HepG2 (cell line): ENCODE data around the gene SLC25A45. TPM values are rescaled to one million over a fixed set of nuclear protein-coding genes. Genes with fewer than 3 reads are reported as not detected.

Experiments
- AHR ChIP-seq: IDR thresholded peaks from 2 replicates; pipeline ENCODE4 v1.6.1; 2018; ENCODE audit warnings: missing genetic modification reagents, missing compliant biosample characterization
- ATF3 ChIP-seq: sonication (generic); formaldehyde crosslinking; IDR thresholded peaks from 2 replicates; pipeline ENCODE4 v1.4.0; 2020; ENCODE audit warnings: missing genetic modification reagents
- ATM ChIP-seq: fragments of 450-650 bp; IDR thresholded peaks from 2 replicates; pipeline ENCODE4 v1.7.1; 2017; ENCODE audit warnings: mild to moderate bottlenecking, borderline replicate concordance
- EED ChIP-seq: sonication (generic); formaldehyde crosslinking; IDR thresholded peaks from 2 replicates; pipeline ENCODE4 v1.5.0; 2020; ENCODE audit warnings: mild to moderate bottlenecking, missing genetic modification reagents
- HNF4G ChIP-seq, 2 experiments: sonication (generic) in 1 of 2; formaldehyde crosslinking in 1 of 2; IDR thresholded peaks; 2 replicates each; pipeline versions ENCODE4 v1.4.0 to v1.6.1; 2011 to 2020; ENCODE audit warnings: borderline replicate concordance in 2 of 2, low read depth in 2 of 2, mild to moderate bottlenecking in 2 of 2, low read length in 1 of 2, missing genetic modification reagents in 1 of 2, moderate library complexity in 1 of 2
- HOXA5 ChIP-seq: sonication (generic); formaldehyde crosslinking; IDR thresholded peaks from 2 replicates; pipeline ENCODE4 v1.4.0; 2020; ENCODE audit warnings: missing genetic modification reagents
- MEF2D ChIP-seq: sonication (generic); formaldehyde crosslinking; IDR thresholded peaks from 2 replicates; pipeline ENCODE4 v1.5.1; 2020; ENCODE audit warnings: mild to moderate bottlenecking, missing genetic modification reagents
- MLLT10 ChIP-seq: sonication (generic); formaldehyde crosslinking; IDR thresholded peaks from 2 replicates; pipeline ENCODE4 v1.4.0; 2020; ENCODE audit warnings: missing genetic modification reagents
- MTF2 ChIP-seq: sonication (generic); formaldehyde crosslinking; IDR thresholded peaks from 2 replicates; pipeline ENCODE4 v1.5.0; 2020; ENCODE audit warnings: missing genetic modification reagents, borderline replicate concordance
- POLR2A ChIP-seq, 2 experiments: IDR thresholded peaks; 2 replicates each; pipeline ENCODE4 v1.6.1; 2011; ENCODE audit warnings: low read depth in 2 of 2, low read length in 2 of 2, mild to moderate bottlenecking in 1 of 2, moderate library complexity in 1 of 2; ENCODE audit not compliant: insufficient read depth in 1 of 2
- POLR2G ChIP-seq: fragments of 200-400 bp; formaldehyde crosslinking; IDR thresholded peaks from 2 replicates; pipeline ENCODE4 v1.6.1; 2018; ENCODE audit warnings: mild to moderate bottlenecking, low read depth, low read length, moderate library complexity
- RAD21 ChIP-seq: fragments of 450-650 bp; formaldehyde crosslinking; IDR thresholded peaks from 2 replicates; pipeline ENCODE4 v1.5.0; 2020; ENCODE audit warnings: mild to moderate bottlenecking
- SOX5 ChIP-seq: IDR thresholded peaks from 2 replicates; pipeline ENCODE4 v1.6.1; 2016; ENCODE audit warnings: borderline replicate concordance
- TIGD3 ChIP-seq: sonication (generic); formaldehyde crosslinking; IDR thresholded peaks from 2 replicates; pipeline ENCODE4 v1.5.1; 2020; ENCODE audit warnings: mild to moderate bottlenecking, missing genetic modification reagents, borderline replicate concordance
- TOE1 ChIP-seq: sonication (generic); formaldehyde crosslinking; IDR thresholded peaks from 2 replicates; pipeline ENCODE4 v1.4.0; 2020; ENCODE audit warnings: mild to moderate bottlenecking, missing genetic modification reagents
- TRIM24 ChIP-seq: sonication (generic); formaldehyde crosslinking; IDR thresholded peaks from 2 replicates; pipeline ENCODE4 v1.8.0; 2022; ENCODE audit warnings: mild to moderate bottlenecking, missing genetic modification reagents
- ZFP36L1 ChIP-seq: sonication (generic); formaldehyde crosslinking; IDR thresholded peaks from 2 replicates; pipeline ENCODE4 v1.8.0; 2022; ENCODE audit warnings: mild to moderate bottlenecking, missing genetic modification reagents, moderate library complexity
- ZMYM3 ChIP-seq: sonication (generic); formaldehyde crosslinking; IDR thresholded peaks from 2 replicates; pipeline ENCODE4 v1.5.1; 2020; ENCODE audit warnings: mild to moderate bottlenecking, missing genetic modification reagents
- ZNF10 ChIP-seq: sonication (generic); formaldehyde crosslinking; IDR thresholded peaks from 2 replicates; pipeline ENCODE4 v1.4.0; 2020; ENCODE audit warnings: mild to moderate bottlenecking, low read depth, missing genetic modification reagents, borderline replicate concordance
- ZNF20 ChIP-seq: sonication (generic); formaldehyde crosslinking; IDR thresholded peaks from 2 replicates; pipeline ENCODE4 v1.4.0; 2020; ENCODE audit warnings: mild to moderate bottlenecking, moderate library complexity, missing genetic modification reagents
- ZNF260 ChIP-seq: sonication (generic); formaldehyde crosslinking; IDR thresholded peaks from 2 replicates; pipeline ENCODE4 v1.4.0; 2020; ENCODE audit warnings: missing genetic modification reagents, low read depth, mild to moderate bottlenecking, borderline replicate concordance
- ZNF333 ChIP-seq: sonication (generic); formaldehyde crosslinking; IDR thresholded peaks from 2 replicates; pipeline ENCODE4 v1.4.0; 2020; ENCODE audit warnings: mild to moderate bottlenecking, missing genetic modification reagents, borderline replicate concordance
- ZNF460 ChIP-seq: sonication (generic); formaldehyde crosslinking; IDR thresholded peaks from 2 replicates; pipeline ENCODE4 v1.5.1; 2020; ENCODE audit warnings: missing genetic modification reagents, mild to moderate bottlenecking, borderline replicate concordance
- ZNF550 ChIP-seq: sonication (generic); formaldehyde crosslinking; IDR thresholded peaks from 2 replicates; pipeline ENCODE4 v1.4.0; 2020; ENCODE audit warnings: mild to moderate bottlenecking, missing genetic modification reagents, borderline replicate concordance
- ZNF557 ChIP-seq: sonication (generic); formaldehyde crosslinking; IDR thresholded peaks from 2 replicates; pipeline ENCODE4 v1.4.0; 2020; ENCODE audit warnings: missing genetic modification reagents
- ZNF780A ChIP-seq: sonication (generic); formaldehyde crosslinking; IDR thresholded peaks from 2 replicates; pipeline ENCODE4 v1.8.0; 2022; ENCODE audit warnings: mild to moderate bottlenecking, missing genetic modification reagents, moderate library complexity
- polyA plus RNA-seq, 8 experiments: library from polyadenylated mRNA; depleted of rRNA in 3 of 8; stranded (reverse) in 7 of 8; unstranded in 1 of 8; fragments of >200 nt; fragmentation: Illumina TruSeq in 4 of 8; extraction: Trizol in 4 of 8; gene quantifications; 2 replicates each; pipeline versions ENCODE4 v1.2.1 to v1.2.3, GENCODE V29; 2011 to 2016; ENCODE audit warnings: low read depth in 4 of 8, missing spikeins in 1 of 8, mixed read lengths in 1 of 8; ENCODE audit not compliant: insufficient read depth in 1 of 8
- total RNA-seq, 5 experiments: library from RNA; depleted of rRNA; stranded (reverse); fragments of >200 nt; fragmentation: Illumina TruSeq; extraction: Trizol; gene quantifications; 2 replicates each; pipeline ENCODE4 v1.2.3, GENCODE V29; 2016; ENCODE audit warnings: low read depth in 1 of 5
- TF ChIP-seq, protein P1 (sequence below): sonication (generic); formaldehyde crosslinking; IDR thresholded peaks from 2 replicates; pipeline ENCODE4 v1.5.0; 2020; ENCODE audit warnings: mild to moderate bottlenecking, missing genetic modification reagents

Gene SLC25A45
- total and polyA plus RNA-seq, 2 of the 13 experiments (the other 11 are each of a cell fraction or from before 2014, with no cell fraction given): 1.2 to 3.4 TPM

- 0 out of 2 replicates have a peak, but pooled peaks have one; percentile 20 for TF ChIP-seq TIGD3 (CRISPR knock-in tag)
- TF ChIP-seq SOX5 (CRISPR knock-in tag): peak; percentile 83
- no peak for TF ChIP-seq ZNF460 (CRISPR knock-in tag)
- no peak for TF ChIP-seq TRIM24 (CRISPR knock-in tag)
- peak in 1 of 2 experiments; percentile 84; a peak in 2 of 4 replicates for TF ChIP-seq POLR2A (IDR thresholded peaks at IDR 0.05; ENCODE audit: insufficient read depth in 1 of 2, low read depth in 2 of 2, low read length in 2 of 2)
- TF ChIP-seq EED: no peak
- TF ChIP-seq AHR (CRISPR knock-in tag): peak; percentile 78
- TF ChIP-seq, protein P1, sequence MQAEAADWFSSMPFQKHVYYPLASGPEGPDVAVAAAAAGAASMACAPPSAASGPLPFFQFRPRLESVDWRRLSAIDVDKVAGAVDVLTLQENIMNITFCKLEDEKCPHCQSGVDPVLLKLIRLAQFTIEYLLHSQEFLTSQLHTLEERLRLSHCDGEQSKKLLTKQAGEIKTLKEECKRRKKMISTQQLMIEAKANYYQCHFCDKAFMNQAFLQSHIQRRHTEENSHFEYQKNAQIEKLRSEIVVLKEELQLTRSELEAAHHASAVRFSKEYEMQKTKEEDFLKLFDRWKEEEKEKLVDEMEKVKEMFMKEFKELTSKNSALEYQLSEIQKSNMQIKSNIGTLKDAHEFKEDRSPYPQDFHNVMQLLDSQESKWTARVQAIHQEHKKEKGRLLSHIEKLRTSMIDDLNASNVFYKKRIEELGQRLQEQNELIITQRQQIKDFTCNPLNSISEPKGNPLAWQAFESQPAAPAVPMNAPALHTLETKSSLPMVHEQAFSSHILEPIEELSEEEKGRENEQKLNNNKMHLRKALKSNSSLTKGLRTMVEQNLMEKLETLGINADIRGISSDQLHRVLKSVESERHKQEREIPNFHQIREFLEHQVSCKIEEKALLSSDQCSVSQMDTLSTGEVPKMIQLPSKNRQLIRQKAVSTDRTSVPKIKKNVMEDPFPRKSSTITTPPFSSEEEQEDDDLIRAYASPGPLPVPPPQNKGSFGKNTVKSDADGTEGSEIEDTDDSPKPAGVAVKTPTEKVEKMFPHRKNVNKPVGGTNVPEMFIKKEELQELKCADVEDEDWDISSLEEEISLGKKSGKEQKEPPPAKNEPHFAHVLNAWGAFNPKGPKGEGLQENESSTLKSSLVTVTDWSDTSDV: 0 out of 2 replicates have a peak, but pooled peaks have one; percentile 55
- TF ChIP-seq POLR2G: peak; percentile 81
- TF ChIP-seq ZFP36L1 (CRISPR knock-in tag): no peak
- TF ChIP-seq HNF4G (IDR thresholded peaks at IDR 0.05; ENCODE audit: borderline replicate concordance, low read depth, low read length): peak; percentile 18; the same call in 1 of the 2 replicates
- peak; percentile 87 for TF ChIP-seq HNF4G (CRISPR knock-in tag; IDR thresholded peaks at IDR 0.05; ENCODE audit: borderline replicate concordance, low read depth)
- TF ChIP-seq ZNF550 (CRISPR knock-in tag): no peak
- TF ChIP-seq ZNF780A (CRISPR knock-in tag): peak; percentile 85; the same call in 1 of the 2 replicates
- TF ChIP-seq ZNF260 (CRISPR knock-in tag): no peak
- TF ChIP-seq ATF3 (CRISPR knock-in tag): peak; percentile 87
- TF ChIP-seq MLLT10 (CRISPR knock-in tag): no peak
- TF ChIP-seq TOE1 (CRISPR knock-in tag): peak; percentile 39
- TF ChIP-seq ATM: no peak
- TF ChIP-seq ZNF20: no peak
- TF ChIP-seq MTF2 (CRISPR knock-in tag): no peak
- peak; percentile 32 for TF ChIP-seq ZMYM3 (CRISPR knock-in tag)
- TF ChIP-seq ZNF333 (CRISPR knock-in tag): peak; percentile 41; the same call in 1 of the 2 replicates
- no peak; the same call in 1 of the 2 replicates for TF ChIP-seq HOXA5 (CRISPR knock-in tag)
- TF ChIP-seq MEF2D (CRISPR knock-in tag): peak; percentile 94
- TF ChIP-seq RAD21 (CRISPR knock-in tag): peak; percentile 95
- TF ChIP-seq ZNF557 (CRISPR knock-in tag): no peak
- TF ChIP-seq ZNF10 (CRISPR knock-in tag): no peak
These were observed at the start of gene SLC25A45 (continued) for GRCh38 chr11:65382033-65382803.
